ENCODE measurements around the gene LCNL1.

The LCNL1 gene

GRCh38 chr9:136947028-136947891 lies 35.5 kb upstream of the LCNL1 start:
- DNase-seq (ENCODE audit: low read depth): no peak

GRCh38 chr9:136947955-136948510 lies 34.8 kb upstream of the LCNL1 start:
- DNase-seq (ENCODE audit: low read depth): peak; percentile 51

- DNase-seq (ENCODE audit: low read depth): no peak
Observed at GRCh38 chr9:136949239-136949816, 33.5 kb upstream of the LCNL1 start.

GRCh38 chr9:136949817-136950655 lies 32.8 kb upstream of the LCNL1 start:
- DNase-seq (ENCODE audit: low read depth): peak; percentile 87

GRCh38 chr9:136950656-136951276 lies 32.0 kb upstream of the LCNL1 start:
- peak; percentile 7 for DNase-seq (ENCODE audit: low read depth)

GRCh38 chr9:136951541-136952320 lies 31.1 kb upstream of the LCNL1 start, which contains the start of gene LCN12:
LCN12 (plus strand) TSS chr9:136952273; CDS start chr9:136952328, 55 bp downstream.
- DNase-seq (ENCODE audit: low read depth): no peak

GRCh38 chr9:136952321-136952850 lies 30.4 kb upstream of the LCNL1 start:
- no peak for DNase-seq (ENCODE audit: low read depth)

GRCh38 chr9:136952876-136953770 lies 29.7 kb upstream of the LCNL1 start:
- no peak for DNase-seq (ENCODE audit: low read depth)

GRCh38 chr9:136953771-136954269 lies 29.0 kb upstream of the LCNL1 start:
- DNase-seq (ENCODE audit: low read depth): no peak

GRCh38 chr9:136954270-136955083 lies 28.3 kb upstream of the LCNL1 start:
- no peak for DNase-seq (ENCODE audit: low read depth)

- DNase-seq (ENCODE audit: low read depth): no peak
Observed at GRCh38 chr9:136955202-136955942, 27.4 kb upstream of the LCNL1 start.

- DNase-seq (ENCODE audit: low read depth): no peak
Observed at GRCh38 chr9:136955943-136956335, 26.9 kb upstream of the LCNL1 start.

GRCh38 chr9:136956604-136957003 lies 26.2 kb upstream of the LCNL1 start:
- no peak for DNase-seq (ENCODE audit: low read depth)

GRCh38 chr9:136957461-136957860 lies 25.3 kb upstream of the LCNL1 start:
- no peak for DNase-seq (ENCODE audit: low read depth)

- DNase-seq (ENCODE audit: low read depth): no peak
Observed at GRCh38 chr9:136957901-136958300, 24.9 kb upstream of the LCNL1 start.

- DNase-seq (ENCODE audit: low read depth): no peak
Observed at GRCh38 chr9:136958473-136958872, 24.3 kb upstream of the LCNL1 start.

- DNase-seq (ENCODE audit: low read depth): no peak
Observed at GRCh38 chr9:136958898-136959850, 23.6 kb upstream of the LCNL1 start.

Data from EH (cell line).